ENCODE measurements around the gene CLEC11A. TPM values are rescaled to one million over a fixed set of nuclear protein-coding genes. Genes with fewer than 3 reads are reported as not detected.

Gene CLEC11A
- total and polyA plus RNA-seq, 9 of the 15 experiments (the other 6 are each of a cell fraction or from before 2014, with no cell fraction given) = 0.39 to 43.9 (median 3.4) TPM

- peak; percentile 67; the same call in 1 of the 2 replicates for TF ChIP-seq ESRRA (IDR thresholded peaks at IDR 0.05; ENCODE audit: borderline replicate concordance, low read depth)
- TF ChIP-seq RCOR1 (IDR thresholded peaks at IDR 0.05; ENCODE audit: borderline replicate concordance in 1 of 2, low read depth in 2 of 2, low read length in 2 of 2) = peak in 1 of 2 experiments; percentile 76; a peak in 2 of 4 replicates
- peak; percentile 90 for TF ChIP-seq ETV5 (CRISPR knock-in tag; IDR thresholded peaks at IDR 0.05; ENCODE audit: low read depth)
- peak; percentile 84 for TF ChIP-seq RBFOX2 (IDR thresholded peaks at IDR 0.05; ENCODE audit: low read depth, low read length)
- TF ChIP-seq ZFP36 (IDR thresholded peaks at IDR 0.05; ENCODE audit: low read depth, low read length, partially characterized antibody) = peak; percentile 95
- TF ChIP-seq NRF1 (conservative IDR thresholded peaks at IDR 0.05 in 1 of 2, IDR thresholded peaks at IDR 0.05 in 1 of 2) = peak; percentile 78 to 84
- TF ChIP-seq HCFC1 (IDR thresholded peaks at IDR 0.05; ENCODE audit: low read depth, low read length) = peak; percentile 89
- TF ChIP-seq YY1 (IDR thresholded peaks at IDR 0.05; ENCODE audit: borderline replicate concordance in 1 of 3, control insufficient read depth in 1 of 3, extremely low read depth in 1 of 3, insufficient read depth in 3 of 3, insufficient read length in 1 of 3, insufficient replicate concordance in 2 of 3, low read depth in 1 of 3, low read length in 2 of 3) = peak in 1 of 3 experiments; percentile 72
- no peak for TF ChIP-seq ZNF282 (CRISPR knock-in tag; IDR thresholded peaks at IDR 0.05)
- TF ChIP-seq POLR2H (tag; IDR thresholded peaks at IDR 0.05; ENCODE audit: low read depth) = peak; percentile 64; the same call in 1 of the 2 replicates
- TF ChIP-seq, protein P1, sequence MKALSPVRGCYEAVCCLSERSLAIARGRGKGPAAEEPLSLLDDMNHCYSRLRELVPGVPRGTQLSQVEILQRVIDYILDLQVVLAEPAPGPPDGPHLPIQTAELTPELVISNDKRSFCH (CRISPR knock-in tag; IDR thresholded peaks at IDR 0.05) = no peak
- TF ChIP-seq, protein P1 (tag; IDR thresholded peaks at IDR 0.05) = 0 out of 2 replicates have a peak, but pooled peaks have one; percentile 39
- peak; percentile 96 for TF ChIP-seq L3MBTL2 (IDR thresholded peaks at IDR 0.05)
- peak; percentile 80 for TF ChIP-seq KDM5B (IDR thresholded peaks at IDR 0.05; ENCODE audit: insufficient replicate concordance, low read depth, low read length)
- peak in 1 of 3 experiments; percentile 8; a peak in 1 of 6 replicates for TF ChIP-seq CTCF (IDR thresholded peaks at IDR 0.05 in 2 of 3, conservative IDR thresholded peaks at IDR 0.05 in 1 of 3; ENCODE audit: insufficient read depth in 2 of 3, low read depth in 1 of 3, low read length in 3 of 3)
- TF ChIP-seq JUN (IDR thresholded peaks at IDR 0.05; ENCODE audit: borderline replicate concordance, low read depth, low read length) = peak; percentile 26; the same call in 1 of the 2 replicates
- TF ChIP-seq JUN (CRISPR knock-in tag; IDR thresholded peaks at IDR 0.05; ENCODE audit: borderline replicate concordance) = no peak
- TF ChIP-seq ETV1 (tag; conservative IDR thresholded peaks at IDR 0.05; ENCODE audit: low read depth) = peak; percentile 74
- peak; percentile 63 to 66; a peak in 2 of 4 replicates for TF ChIP-seq UBTF (IDR thresholded peaks at IDR 0.05; ENCODE audit: borderline replicate concordance in 1 of 2, low read depth in 2 of 2, low read length in 2 of 2)
Observed at GRCh38 chr19:50728084-50728737, 5.0 kb downstream of the CLEC11A start (continued).
